HCT116 (cell line): ENCODE measurements around the gene MAPK8IP1. TPM values are rescaled to one million over a fixed set of nuclear protein-coding genes. Genes with fewer than 3 reads are reported as not detected.

Source experiments
- ATAC-seq: fragments of 200-7000 bp; cut with Tn5 transposase; 2 replicates; pipeline ENCODE4 v1.9.1; 2020; ENCODE audit warnings: mild to moderate bottlenecking, moderate library complexity
- BruUV-seq: library from RNA; stranded (reverse); fragments of 400-500 nt; replicated peaks from 2 replicates; lab custom pipeline; 2021; lab: Mats Ljungman, UMichigan
- CTCF ChIA-PET: fragments of 300-600 bp; sonication (Branson Sonifier 250); formaldehyde crosslinking; loops from one replicate; lab custom pipeline; 2021; ENCODE audit warnings: antibody characterized with exemption; lab: Charles Lee
- POLR2A ChIA-PET: fragments of 300-600, 350-600 bp; sonication (Branson Sonifier 250); formaldehyde crosslinking; loops from one replicate; lab custom pipeline; 2021; ENCODE audit warnings: antibody characterized with exemption; lab: Charles Lee
- RAD21 ChIA-PET, 2 experiments: fragments of 300-600 bp; sonication (Branson Sonifier 250); formaldehyde crosslinking; loops; one replicate each; lab custom pipeline; 2023; ENCODE audit warnings: low total read pairs in 2 of 2; ENCODE audit not compliant: uncharacterized antibody in 2 of 2, unreplicated experiment in 2 of 2, low non-redundant PET in 1 of 2; lab: Charles Lee
- DNase-seq: peaks from one replicate; pipeline ENCODE4 v3.0.0-alpha.2; 2010; ENCODE audit warnings: low read depth, low spot score
- H2AFZ ChIP-seq: fragments of 200-600 bp; shearing (Covaris generic), sonication (generic); 2 replicates; pipeline ENCODE4 v1.6.1; 2017; ENCODE audit warnings: low read depth, mixed run types, mixed read lengths, antibody characterized with exemption, low read length; ENCODE audit not compliant: poor library complexity, severe bottlenecking
- H3K27ac ChIP-seq: 2 replicates; pipeline ENCODE4 v1.5.1; 2012; ENCODE audit warnings: low read depth, low read length
- H3K27me3 ChIP-seq: fragments of 200-600 bp; sonication (generic); 2 replicates; pipeline ENCODE4 v1.6.1; 2016; ENCODE audit warnings: mixed run types, low read length, mixed read lengths; ENCODE audit not compliant: insufficient read depth
- H3K36me3 ChIP-seq, 2 experiments: fragments of 200-500 bp in 1 of 2; fragments of 200-600 bp in 1 of 2; sonication (Bioruptor generic) in 1 of 2; sonication (generic) in 1 of 2; 2 replicates each; pipeline versions ENCODE4 v1.5.1 to v1.6.1; 2014 to 2016; ENCODE audit warnings: low read length in 2 of 2, inconsistent platforms in 1 of 2, mixed read lengths in 1 of 2, mixed run types in 1 of 2; ENCODE audit not compliant: insufficient read depth in 2 of 2, control insufficient read depth in 1 of 2
- H3K4me1 ChIP-seq, 2 experiments: fragments of 200-600 bp in 1 of 2; sonication (generic) in 1 of 2; 2 replicates each; pipeline versions ENCODE4 v1.5.1 to v1.6.1; 2012 to 2017; ENCODE audit warnings: low read length in 2 of 2, inconsistent platforms in 1 of 2, mild to moderate bottlenecking in 1 of 2, mixed read lengths in 1 of 2, mixed run types in 1 of 2, moderate library complexity in 1 of 2; ENCODE audit not compliant: insufficient read depth in 2 of 2, control insufficient read depth in 1 of 2
- H3K4me2 ChIP-seq: fragments of 200-600 bp; sonication (generic); 2 replicates; pipeline ENCODE4 v1.6.1; 2017; ENCODE audit warnings: mixed run types, low read length, mixed read lengths
- H3K4me3 ChIP-seq, 2 experiments: fragments of 200-600 bp in 1 of 2; sonication (generic) in 1 of 2; replicated peaks in 1 of 2; 2 replicates each; pipeline ENCODE4 v1.5.1; 2011 to 2016; ENCODE audit warnings: low read length in 2 of 2, control low read depth in 1 of 2, low read depth in 1 of 2, mild to moderate bottlenecking in 1 of 2, mixed read lengths in 1 of 2, mixed run types in 1 of 2
- H3K79me2 ChIP-seq: fragments of 200-600 bp; sonication (generic); 2 replicates; pipeline ENCODE4 v1.6.1; 2017; ENCODE audit warnings: mild to moderate bottlenecking, mixed run types, low read length, moderate library complexity, mixed read lengths; ENCODE audit not compliant: insufficient read depth
- H3K9ac ChIP-seq: fragments of 200-600 bp; sonication (generic); 2 replicates; pipeline ENCODE4 v1.6.1; 2016; ENCODE audit warnings: low read length, mixed read lengths
- H3K9me2 ChIP-seq: fragments of 200-600 bp; sonication (generic), shearing (Covaris generic); 2 replicates; pipeline ENCODE4 v1.6.1; 2017; ENCODE audit warnings: mixed run types, mild to moderate bottlenecking, moderate library complexity; ENCODE audit not compliant: insufficient read depth
- H3K9me3 ChIP-seq, 2 experiments: fragments of 200-500 bp in 1 of 2; fragments of 200-600 bp in 1 of 2; sonication (Bioruptor generic) in 1 of 2; sonication (generic) in 1 of 2; 2 replicates each; pipeline ENCODE4 v1.6.1; 2014 to 2017; ENCODE audit warnings: low read length in 2 of 2, mixed read lengths in 2 of 2, inconsistent platforms in 1 of 2, low read depth in 1 of 2, mild to moderate bottlenecking in 1 of 2, mixed run types in 1 of 2, moderate library complexity in 1 of 2; ENCODE audit not compliant: control insufficient read depth in 1 of 2, insufficient read depth in 1 of 2
- H4K20me1 ChIP-seq: fragments of 200-600 bp; sonication (generic), shearing (Covaris generic); 2 replicates; pipeline ENCODE4 v1.6.1; 2017; ENCODE audit warnings: mixed run types, mild to moderate bottlenecking, moderate library complexity; ENCODE audit not compliant: insufficient read depth
- CBX3 ChIP-seq: IDR thresholded peaks from 2 replicates; pipeline ENCODE4 v1.6.1; 2012; ENCODE audit warnings: low read depth
- ELF1 ChIP-seq: IDR thresholded peaks from 2 replicates; pipeline ENCODE4 v1.6.1; 2012; ENCODE audit warnings: low read depth, borderline replicate concordance
- EZH2phosphoT487 ChIP-seq: fragments of 200-600 bp; IDR thresholded peaks from 2 replicates; pipeline ENCODE4 v1.6.1; 2018; ENCODE audit warnings: antibody characterized with exemption, borderline replicate concordance
- FOSL1 ChIP-seq: IDR thresholded peaks from 2 replicates; pipeline ENCODE4 v1.6.1; 2012; ENCODE audit warnings: low read depth
- JUND ChIP-seq: IDR thresholded peaks from 2 replicates; pipeline ENCODE4 v1.6.1; 2012
- MAX ChIP-seq: IDR thresholded peaks from 2 replicates; pipeline ENCODE4 v1.6.1; 2012
- POLR2A ChIP-seq: IDR thresholded peaks from 2 replicates; pipeline ENCODE4 v1.7.0; 2011; ENCODE audit warnings: borderline replicate concordance; ENCODE audit not compliant: insufficient read depth, insufficient read length; ENCODE audit errors: extremely low read depth
- SP1 ChIP-seq: IDR thresholded peaks from 2 replicates; pipeline ENCODE4 v1.6.1; 2012; ENCODE audit warnings: low read depth
- ZNF274 ChIP-seq: fragments of 200-500 bp; sonication (Bioruptor generic); IDR thresholded peaks from 2 replicates; pipeline ENCODE4 v1.6.1; 2014; ENCODE audit warnings: mild to moderate bottlenecking, low read depth, low read length, inconsistent platforms
- intact Hi-C: fragments of 100-400 bp; cut with micrococcal nuclease; formaldehyde crosslinking; loops from 2 replicates; pipeline ENCODE4 v1.10.0; 2022
- total RNA-seq: library from RNA; stranded (reverse); gene quantifications from one replicate; pipeline ENCODE4 v1.2.1, GENCODE V29; 2021; ENCODE audit not compliant: unreplicated experiment
- TF ChIP-seq, protein P1 (sequence below): IDR thresholded peaks from 2 replicates; pipeline ENCODE4 v1.6.1; 2012

MAPK8IP1 gene
- total RNA-seq, 1 experiment from 2014 or later, result 10.1 TPM

DNA sequence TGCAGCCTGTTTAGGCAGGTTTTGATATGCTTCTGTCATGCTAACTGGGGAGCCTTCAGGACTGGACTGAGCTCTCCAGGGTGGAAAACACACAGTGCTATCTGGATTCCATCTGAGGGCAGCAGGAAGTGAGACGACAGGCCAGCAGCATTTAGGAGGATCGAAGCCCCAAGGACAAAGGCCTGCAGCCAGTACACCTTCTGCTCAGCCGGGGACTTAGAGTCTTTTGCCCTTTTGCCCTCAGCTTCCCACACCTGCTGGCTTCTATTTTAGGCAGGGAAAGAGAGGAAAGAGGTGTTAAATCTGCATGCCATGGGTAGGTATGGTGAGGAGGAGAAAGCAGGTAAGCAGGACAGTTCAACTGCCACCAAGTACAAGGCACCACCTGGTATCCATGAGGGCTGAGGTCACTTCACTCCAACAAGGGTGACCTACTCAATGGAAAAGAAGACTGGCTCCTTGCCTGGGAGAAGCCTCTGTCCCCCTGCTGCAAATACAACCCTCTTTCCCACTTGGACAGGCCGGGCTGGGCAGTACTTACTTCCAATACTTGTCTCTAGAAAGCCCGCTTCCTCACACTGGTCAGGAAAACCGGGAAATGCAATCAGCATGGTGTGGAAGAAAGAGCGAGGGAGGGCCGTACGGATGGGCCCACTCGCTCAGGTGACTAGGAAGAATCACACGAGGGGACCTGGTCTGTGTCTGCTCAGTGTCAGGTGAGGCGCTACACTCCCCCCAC is 49.3 kb downstream of the MAPK8IP1 start:
- H3K4me3 ChIP-seq, result no peak overlapping the region
- H2AFZ ChIP-seq, result no peak overlapping the region
- ATAC-seq (no peak), DNase-seq (no peak)
- CTCF ChIA-PET, result no interaction called here
- RAD21 ChIA-PET, result no interaction called here
- H3K9me2 ChIP-seq, result no peaks in the 10 kb centered on the region
- H3K79me2 ChIP-seq, result no peaks in the 10 kb centered on the region
- TF ChIP-seq, protein P1, sequence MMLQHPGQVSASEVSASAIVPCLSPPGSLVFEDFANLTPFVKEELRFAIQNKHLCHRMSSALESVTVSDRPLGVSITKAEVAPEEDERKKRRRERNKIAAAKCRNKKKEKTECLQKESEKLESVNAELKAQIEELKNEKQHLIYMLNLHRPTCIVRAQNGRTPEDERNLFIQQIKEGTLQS, result no peak
- no peak for TF ChIP-seq SP1
- TF ChIP-seq EZH2phosphoT487, result no peak
- TF ChIP-seq CBX3, result no peak
- no peak for TF ChIP-seq ELF1
- TF ChIP-seq POLR2A, result no peak
- TF ChIP-seq JUND, result no peak
- no peak for TF ChIP-seq FOSL1
- TF ChIP-seq MAX, result no peak
- H3K4me1 ChIP-seq, result peaks cover 0 to 5% of the 10 kb centered on the region in 2 experiments; a peak in 3 of 4 replicates
- intact Hi-C loops, result no loop called here
- POLR2A ChIA-PET, result no interaction called here
- BruUV-seq, result no TSS peak
- no peak overlapping the region for H3K4me2 ChIP-seq
- H3K36me3 ChIP-seq, result peaks cover 0 to 8% of the 10 kb centered on the region in 2 experiments; a peak in 2 of 4 replicates
- no peaks in the 10 kb centered on the region for H3K27me3 ChIP-seq
- no peaks in the 10 kb centered on the region for H3K9me3 ChIP-seq
- H3K27ac ChIP-seq, result no peak overlapping the region
- no peak overlapping the region for H3K9ac ChIP-seq
- no peaks in the 10 kb centered on the region for H4K20me1 ChIP-seq

GRCh38 chr11:45935349-45936064 is 50.1 kb downstream of the MAPK8IP1 start:
- ChIA-PET CTCF (no interaction called here), POLR2A (no interaction called here), RAD21 (no interaction called here)
- intact Hi-C loops, result no loop called here
- Histone ChIP-seq H3K9me2 (no peaks in the 10 kb centered on the region), H3K4me1 (no peaks in the 10 kb centered on the region), H3K27ac (no peak overlapping the region), H3K79me2 (no peaks in the 10 kb centered on the region), H3K9me3 (no peaks in the 10 kb centered on the region), H4K20me1 (no peaks in the 10 kb centered on the region), H3K4me2 (no peak overlapping the region), H2AFZ (no peak overlapping the region), H3K4me3 (no peak overlapping the region), H3K27me3 (no peaks in the 10 kb centered on the region), H3K36me3 (peaks cover 0 to 8% of the 10 kb centered on the region in 2 experiments; a peak in 2 of 4 replicates), H3K9ac (no peak overlapping the region)
- ATAC-seq (no peak), DNase-seq (no peak)
- BruUV-seq, result no TSS peak
- no peak for TF ChIP-seq CBX3
- TF ChIP-seq, protein P1, result no peak
- no peak for TF ChIP-seq ZNF274
- TF ChIP-seq SP1, result no peak
